GM10266 (cell line): Measurements from ENCODE around the gene SOX15.
"Not testable (repeated sequence)": the region's sequence is repeated elsewhere in the genome, so short reads cannot be mapped to it uniquely, and the experiment has no call there.

Experiments used
- DNase-seq: peaks from one replicate; pipeline ENCODE4 v3.0.0; 2012; ENCODE audit errors: extremely low spot score
- CTCF ChIP-seq: IDR thresholded peaks from 2 replicates; pipeline ENCODE4 v1.5.1; 2012; ENCODE audit warnings: mild to moderate bottlenecking, low read depth; ENCODE audit not compliant: control insufficient read depth, insufficient read depth; ENCODE audit errors: missing control alignments

Gene SOX15

DNA sequence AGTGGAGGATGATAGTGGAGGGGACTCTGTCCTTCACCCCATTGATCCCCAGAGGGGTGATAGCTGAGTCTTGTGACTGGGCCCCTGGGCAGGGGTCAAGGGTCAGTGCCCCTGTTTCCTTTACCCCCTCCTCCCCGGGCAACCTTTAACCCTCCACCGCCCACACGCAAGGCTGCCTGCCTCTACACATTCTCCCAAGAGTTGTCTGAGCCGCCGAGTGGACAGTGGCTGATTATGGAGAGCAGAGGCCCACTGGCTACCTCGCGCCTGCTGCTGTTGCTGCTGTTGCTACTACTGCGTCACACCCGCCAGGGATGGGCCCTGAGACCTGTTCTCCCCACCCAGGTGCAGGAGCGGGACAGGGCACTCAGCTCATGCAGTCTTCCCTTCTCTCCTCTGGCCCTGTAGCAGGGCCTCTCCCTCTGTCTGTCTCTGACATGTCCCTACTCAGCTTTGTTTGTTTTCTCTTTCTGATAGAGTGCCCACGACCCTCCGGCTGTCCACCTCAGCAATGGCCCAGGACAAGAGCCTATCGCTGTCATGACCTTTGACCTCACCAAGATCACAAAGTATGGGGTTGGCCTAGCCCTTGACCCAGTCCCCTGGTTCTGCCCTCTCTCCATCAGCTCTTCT is 40.2 kb upstream of the SOX15 start, which contains the start of gene SHBG:
Gene SHBG (plus strand): TSS at position 197 of the 633 bp plus-strand sequence. CDS start 38 bp downstream, at position 235.
- no peak for TF ChIP-seq CTCF
- DNase-seq: no peak

- peak; percentile 96 for DNase-seq
- no peak for TF ChIP-seq CTCF
Measured at GRCh38 chr17:7627250-7628121, 37.6 kb upstream of the SOX15 start, which contains the start of gene SAT2. Gene SAT2 (minus strand): TSS chr17:7627821. CDS start chr17:7627635, 186 bp downstream.

DNA sequence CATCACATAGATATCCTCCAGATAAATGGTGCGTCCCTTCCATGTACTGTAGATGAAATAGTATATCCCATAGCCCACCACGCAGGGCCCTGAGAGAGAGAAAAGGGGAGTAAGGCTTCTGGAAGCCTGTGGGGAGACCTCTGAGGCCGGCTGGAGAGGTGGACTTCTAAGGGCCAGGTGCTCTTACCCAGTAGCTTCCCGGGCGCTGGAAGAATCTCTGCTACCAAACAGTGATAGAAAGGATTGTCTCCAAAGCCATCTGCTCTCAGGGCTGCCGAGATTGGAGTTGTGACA is 37.0 kb upstream of the SOX15 start:
- no peak for TF ChIP-seq CTCF

GRCh38 chr17:7626307-7626706 is 36.4 kb upstream of the SOX15 start:
- no peak for TF ChIP-seq CTCF
- DNase-seq: no peak

More for the DNA sequence above, 37.0 kb upstream of the SOX15 start:
- no peak for DNase-seq

DNA sequence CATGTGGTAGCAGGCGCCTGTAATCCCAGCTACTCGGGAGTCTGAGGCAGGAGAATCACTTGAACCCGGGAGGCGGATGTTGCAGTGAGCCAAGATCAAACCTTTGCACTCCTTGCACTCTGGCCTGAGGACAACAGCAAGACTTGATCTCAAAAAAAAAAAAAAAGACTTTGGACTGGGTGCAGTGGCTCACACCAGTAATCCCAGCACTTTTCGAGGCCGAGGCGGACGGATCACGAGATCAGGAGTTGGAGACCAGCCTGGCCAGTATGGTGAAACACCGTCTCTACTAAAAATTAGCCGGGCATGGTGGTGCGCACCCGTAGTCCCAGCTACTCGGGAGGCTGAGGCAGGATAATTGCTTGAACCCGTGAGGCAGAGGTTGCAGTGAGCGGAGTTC is 35.9 kb upstream of the SOX15 start:
- not testable (repeated sequence) for DNase-seq

DNA sequence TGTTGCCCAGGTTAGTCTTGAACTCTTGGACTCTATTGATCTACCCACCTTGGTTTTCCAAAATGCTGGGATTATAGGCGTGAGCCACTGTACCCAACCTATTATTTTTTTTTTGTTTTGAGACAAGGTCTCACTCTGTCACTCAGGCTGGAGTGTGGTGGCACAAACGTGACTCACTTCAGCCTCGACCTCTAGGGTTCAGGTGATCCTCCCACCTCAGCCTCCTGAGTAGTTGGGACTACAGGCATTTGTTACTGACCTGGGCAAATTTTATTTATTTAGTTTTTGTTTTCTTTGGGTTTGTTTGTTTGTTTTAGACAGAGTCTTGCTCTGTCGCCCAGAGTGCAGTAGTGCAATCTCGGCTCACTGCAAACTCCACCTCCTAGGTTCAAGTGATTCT is 33.8 kb upstream of the SOX15 start:
- TF ChIP-seq CTCF: no peak
- no peak for DNase-seq

DNA sequence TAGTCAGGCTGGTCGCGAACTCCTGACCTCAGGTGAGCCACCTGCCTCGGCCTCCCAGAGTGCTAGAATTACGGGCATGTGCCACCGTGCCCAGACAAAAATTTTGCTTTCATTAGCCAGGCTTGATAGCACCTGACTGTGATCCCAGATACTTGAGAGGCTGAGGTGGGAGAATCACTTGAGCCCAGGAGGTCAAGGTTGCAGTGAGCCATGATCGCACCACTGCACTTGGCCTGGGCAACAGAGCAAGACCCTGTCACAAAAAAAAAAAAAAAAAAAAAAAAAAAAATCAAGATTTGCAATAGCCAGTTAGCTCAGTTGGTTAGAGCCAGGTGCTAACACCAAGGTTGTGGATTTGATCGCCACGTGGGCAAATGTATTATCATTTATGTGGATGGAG is 30.9 kb upstream of the SOX15 start:
- TF ChIP-seq CTCF: no peak
- DNase-seq: no peak
